Activated effector memory CD4-positive, alpha-beta T cell treated with Interleukin-2 at 50 U/mL for 16 hours (primary cell): Measurements from ENCODE around the gene IL11.
"Not testable (repeated sequence)": the region's sequence is repeated elsewhere in the genome, so short reads cannot be mapped to it uniquely, and the experiment has no call there.

Source experiments
- DNase-seq: peaks from one replicate; pipeline ENCODE4 v3.0.0-alpha.2; 2020

IL11 gene

GRCh38 chr19:55370305-55370988 is at the start of gene IL11:
Gene IL11, minus strand, starts transcription at chr19:55370463. Its CDS starts 153 bp downstream, at chr19:55370310.
- no peak for DNase-seq

DNA sequence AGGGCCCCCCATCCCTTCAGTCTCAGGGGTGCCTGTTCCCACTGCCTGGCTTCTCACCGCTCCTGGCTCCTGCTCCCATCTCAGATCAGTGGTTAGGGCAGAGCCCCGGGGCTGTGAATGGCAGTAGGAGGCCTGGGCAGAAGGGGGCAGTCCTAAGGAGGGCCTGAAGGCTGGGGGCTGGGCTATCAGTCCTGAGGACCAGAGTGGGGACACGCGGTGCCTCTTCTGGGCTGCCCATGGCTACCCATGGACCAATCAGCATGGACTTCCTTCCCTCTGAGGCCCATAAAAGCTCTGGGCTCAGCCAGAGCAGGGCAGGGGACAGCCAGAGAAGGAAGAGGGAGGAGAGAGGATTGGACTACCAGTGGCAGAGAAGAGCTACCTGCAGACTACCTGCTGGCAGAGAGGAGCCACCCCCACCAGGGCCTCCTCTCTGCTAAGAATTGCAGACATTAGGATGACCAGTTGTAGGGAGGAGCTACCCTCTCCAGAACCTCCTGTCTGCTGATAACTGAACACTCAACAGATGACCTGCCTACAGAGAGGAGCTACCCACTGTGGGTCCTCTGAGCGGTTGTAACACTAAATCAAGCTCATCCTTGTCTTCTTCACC is 49.5 kb upstream of the IL11 start:
- no peak for DNase-seq

DNA sequence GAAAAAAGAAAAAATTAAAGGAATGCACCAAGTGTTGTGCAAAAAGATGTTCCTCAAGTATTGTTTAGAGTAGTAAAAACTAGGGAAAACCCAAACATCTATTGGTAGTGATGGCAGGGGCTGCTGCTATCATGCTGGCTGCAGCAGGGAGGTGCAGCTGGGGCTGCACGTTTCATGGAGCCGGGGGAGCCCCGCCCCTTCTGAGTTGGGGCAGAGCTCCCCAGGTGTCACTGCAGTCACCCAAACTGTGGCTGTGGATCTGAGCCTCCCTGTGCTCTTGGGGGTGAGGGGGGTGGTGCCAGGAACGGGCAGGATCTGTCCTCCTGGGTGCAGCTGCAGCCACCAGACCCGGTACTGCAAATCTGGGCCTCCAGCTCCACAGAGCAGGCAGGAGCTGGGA is 48.8 kb upstream of the IL11 start:
- no peak for DNase-seq

DNA sequence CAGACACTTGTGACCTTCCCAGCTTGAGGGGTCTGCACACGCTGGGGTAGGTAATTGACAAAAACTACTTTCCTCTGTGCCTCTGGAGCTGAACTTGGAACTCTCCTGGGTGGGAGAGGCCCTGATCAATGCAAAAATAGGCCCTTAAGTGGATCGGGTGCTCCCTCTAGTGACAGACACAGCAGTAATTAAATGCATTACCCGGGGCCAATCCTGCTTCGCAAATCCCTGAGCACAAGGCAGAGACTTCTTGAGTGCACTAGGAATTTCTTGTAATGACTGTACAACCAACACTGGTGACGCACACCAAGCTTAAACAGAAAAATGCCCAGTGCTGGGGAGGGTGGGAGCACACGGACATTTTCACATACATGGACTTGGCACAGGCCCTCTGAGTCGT is 47.9 kb upstream of the IL11 start:
- DNase-seq: peak; percentile 13

DNA sequence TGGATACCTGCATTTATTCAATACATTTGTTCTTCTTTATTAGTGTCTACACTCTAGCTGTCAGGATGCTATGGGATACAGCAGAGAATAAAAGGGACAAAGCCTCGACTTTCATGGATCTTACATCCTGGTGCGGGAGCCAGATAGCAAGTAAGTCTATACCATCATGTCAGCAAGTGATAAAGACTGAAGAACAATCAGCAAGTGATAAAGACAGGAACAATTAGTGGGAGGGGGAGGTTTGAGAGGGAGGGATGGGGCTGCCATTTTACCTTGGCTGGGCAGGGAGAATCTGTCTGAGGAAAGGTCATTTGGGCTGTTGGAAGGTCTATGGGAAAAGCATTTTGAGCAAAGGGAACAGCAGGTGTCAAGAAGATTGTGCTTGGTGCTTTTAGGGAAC is 39.9 kb upstream of the IL11 start:
- DNase-seq: no peak

GRCh38 chr19:55409179-55409578 is 38.9 kb upstream of the IL11 start:
- DNase-seq: not testable (repeated sequence)

DNA sequence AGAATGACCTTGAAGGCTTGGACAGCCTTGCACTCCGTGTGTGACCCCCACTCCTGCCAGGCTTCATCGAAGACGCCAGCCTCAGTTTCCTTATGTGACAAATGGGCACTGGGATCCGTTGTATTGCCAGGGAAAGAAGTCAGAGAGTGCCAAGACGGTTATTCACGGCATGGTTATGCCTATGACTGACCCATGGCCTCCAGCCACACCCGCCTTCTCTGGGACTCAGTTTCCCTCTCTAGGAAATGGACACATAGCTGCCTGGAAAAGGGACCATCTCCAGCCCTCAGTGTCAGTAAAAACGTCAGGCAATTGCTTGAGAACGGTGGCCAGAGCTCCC is 38.2 kb upstream of the IL11 start:
- no peak for DNase-seq

DNA sequence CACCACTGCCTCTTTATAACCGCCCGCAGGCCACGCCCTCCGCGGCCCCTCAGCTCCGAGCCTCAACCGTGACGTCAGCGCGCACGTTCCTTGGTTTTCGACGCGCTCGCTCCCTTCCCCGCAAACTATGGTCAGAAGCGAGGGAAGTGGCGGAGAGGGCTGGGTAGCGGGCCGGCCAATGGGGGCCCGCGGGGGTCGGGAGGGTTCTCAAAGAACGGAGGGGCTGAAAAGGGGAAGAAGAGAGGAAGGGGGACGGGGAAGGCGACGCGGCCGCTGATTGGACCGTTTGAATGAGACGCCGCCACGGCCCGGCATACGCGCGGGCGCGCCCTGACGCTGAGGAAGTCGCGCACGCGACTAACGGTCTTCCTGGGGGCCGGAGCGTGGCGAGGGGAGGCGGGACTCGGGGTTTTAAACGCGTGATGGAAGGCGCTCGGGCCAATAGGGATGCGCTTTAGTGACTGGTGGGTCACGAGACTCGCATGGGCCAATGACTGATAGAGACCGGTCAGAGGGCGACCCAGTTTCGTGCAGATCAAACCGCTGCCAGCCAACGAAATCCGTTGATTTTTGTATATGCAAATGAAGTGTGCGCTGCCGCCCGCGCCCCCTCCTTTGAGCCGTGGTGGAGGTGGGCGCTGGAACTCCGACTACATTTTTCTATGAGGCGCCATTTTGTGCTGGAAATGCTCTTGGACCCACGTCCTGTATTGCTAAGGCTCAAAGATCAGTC is 37.7 kb upstream of the IL11 start:
- peak; percentile 95 for DNase-seq

DNA sequence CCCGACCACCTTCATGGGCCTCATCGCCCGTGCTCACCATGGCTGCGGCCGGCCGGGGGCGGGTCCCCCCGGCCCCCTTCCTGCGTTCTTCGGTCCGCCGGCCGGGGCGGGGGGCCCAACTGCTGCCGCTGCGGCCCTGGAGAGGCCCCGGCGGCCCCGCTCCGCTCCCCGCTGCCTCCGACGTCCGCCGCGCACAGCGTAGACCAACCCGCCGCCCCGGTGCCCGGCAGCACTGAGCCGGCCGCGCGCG is 37.2 kb upstream of the IL11 start, which contains the start of gene UBE2S:
Gene UBE2S, minus strand, starts transcription at position 239 of the 250 bp plus-strand sequence. Its CDS starts 199 bp downstream, at position 40.
- DNase-seq: not testable (repeated sequence)

DNA sequence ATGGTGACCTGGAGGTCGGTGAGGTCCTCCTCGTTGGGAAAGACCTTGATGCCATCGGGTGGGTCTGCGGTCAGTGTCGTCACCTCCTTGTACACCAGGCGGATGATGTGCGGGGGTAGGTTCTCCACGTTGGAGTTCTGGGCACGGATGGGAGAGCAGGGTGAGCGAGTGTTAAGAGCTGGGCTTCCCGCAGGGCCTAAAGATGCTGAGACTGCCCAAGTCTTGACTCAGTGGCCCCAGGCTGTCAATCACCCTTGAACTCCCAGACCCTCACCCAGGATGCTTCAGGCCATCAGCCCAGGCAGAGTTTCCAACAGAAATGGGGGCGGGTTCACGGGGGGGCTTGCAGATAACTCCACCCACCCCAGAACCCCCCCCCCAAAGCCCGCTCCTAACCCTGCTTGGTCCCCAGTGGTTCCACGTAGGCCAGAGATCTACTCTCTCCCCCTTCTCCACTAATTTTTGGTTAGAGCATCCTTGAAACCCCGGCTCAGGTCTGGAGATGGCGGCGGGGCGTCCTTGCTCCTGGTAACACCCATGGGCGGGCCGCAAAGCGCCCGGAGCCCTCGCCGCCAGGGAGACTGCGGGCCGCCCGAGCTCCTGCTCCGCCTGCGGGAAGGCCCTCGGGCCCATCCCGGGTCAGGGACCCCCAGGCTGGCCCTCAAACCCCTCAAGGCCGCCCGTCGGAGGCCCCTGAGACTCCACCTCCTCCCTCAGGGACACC is 36.7 kb upstream of the IL11 start:
- DNase-seq: peak; percentile 19

DNA sequence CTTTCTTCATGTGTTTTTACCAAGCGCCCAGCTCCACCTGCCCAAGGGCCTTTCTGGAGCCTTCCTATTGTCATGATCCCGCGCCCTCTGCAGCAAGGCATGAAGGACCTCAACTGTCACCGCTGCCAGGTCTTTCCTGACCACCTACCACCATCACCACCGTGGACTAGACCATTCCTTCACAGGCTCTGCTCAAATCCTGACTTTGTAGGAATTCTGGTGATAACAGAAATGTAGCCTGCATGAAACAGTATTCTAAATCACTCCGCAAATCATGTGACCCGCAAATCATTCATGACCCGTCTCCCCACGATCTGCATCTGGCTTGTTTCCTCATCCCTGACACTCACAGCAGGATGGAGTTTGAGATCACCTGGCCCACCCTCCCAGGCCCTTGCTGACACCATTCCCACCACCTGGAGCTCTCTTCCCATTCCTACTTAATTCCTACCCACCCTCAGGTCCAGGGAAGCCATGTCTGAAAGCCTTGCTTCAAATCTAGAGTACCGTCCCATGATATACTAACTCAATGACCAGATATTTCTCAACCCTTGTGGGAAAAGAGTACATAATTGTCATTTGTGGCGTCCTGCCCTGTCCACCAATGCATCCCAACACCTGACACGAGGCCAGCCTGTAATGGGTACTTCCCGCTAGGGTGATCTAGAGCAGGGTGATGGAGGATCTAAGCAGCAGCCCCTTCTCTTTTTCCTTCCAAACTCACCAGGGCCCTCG is 36.0 kb upstream of the IL11 start:
- DNase-seq: no peak

- no peak for DNase-seq
Observed at GRCh38 chr19:55405638-55406037, 35.4 kb upstream of the IL11 start.

GRCh38 chr19:55402509-55402908 is 32.2 kb upstream of the IL11 start:
- no peak for DNase-seq

- DNase-seq: not testable (repeated sequence)
Observed at GRCh38 chr19:55401390-55401789, 31.1 kb upstream of the IL11 start.

GRCh38 chr19:55400281-55401087 is 30.2 kb upstream of the IL11 start:
- DNase-seq: no peak

DNA sequence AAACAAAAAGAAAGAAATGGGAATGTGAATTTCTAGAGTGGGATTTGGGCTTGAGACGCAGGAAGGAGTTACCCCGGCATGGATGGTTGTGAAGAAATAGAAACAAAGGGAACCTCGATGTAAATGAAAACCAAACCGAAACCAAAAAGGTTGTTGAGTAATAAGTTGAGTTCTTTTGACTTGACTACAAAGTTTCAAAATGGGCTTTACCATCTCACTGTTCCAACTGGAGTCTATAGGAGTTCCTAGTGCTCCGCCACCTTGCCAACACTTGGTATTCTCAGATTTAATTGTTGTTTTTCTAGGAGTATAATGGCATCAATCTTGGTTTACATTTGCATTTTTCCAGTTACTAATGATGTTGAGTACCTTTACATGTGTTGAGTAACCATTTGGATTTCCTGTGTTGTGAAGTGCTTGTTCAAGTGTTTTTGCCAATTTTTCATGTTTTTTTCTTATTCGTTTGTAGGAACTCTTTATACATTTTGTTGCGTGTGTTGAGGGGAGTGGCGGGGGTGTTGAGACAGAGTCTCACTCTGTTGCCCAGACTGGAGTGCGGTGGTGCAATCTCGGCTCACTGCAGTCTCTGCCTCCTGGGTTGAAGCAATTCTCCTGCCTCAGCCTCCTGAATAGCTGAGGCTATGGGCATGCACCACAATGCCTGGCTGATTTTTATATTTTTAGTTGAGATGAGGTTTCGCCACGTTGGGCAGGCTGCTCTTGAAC is 28.1 kb upstream of the IL11 start:
- no peak for DNase-seq

GRCh38 chr19:55392820-55393761 is 22.8 kb upstream of the IL11 start:
- DNase-seq: no peak

DNA sequence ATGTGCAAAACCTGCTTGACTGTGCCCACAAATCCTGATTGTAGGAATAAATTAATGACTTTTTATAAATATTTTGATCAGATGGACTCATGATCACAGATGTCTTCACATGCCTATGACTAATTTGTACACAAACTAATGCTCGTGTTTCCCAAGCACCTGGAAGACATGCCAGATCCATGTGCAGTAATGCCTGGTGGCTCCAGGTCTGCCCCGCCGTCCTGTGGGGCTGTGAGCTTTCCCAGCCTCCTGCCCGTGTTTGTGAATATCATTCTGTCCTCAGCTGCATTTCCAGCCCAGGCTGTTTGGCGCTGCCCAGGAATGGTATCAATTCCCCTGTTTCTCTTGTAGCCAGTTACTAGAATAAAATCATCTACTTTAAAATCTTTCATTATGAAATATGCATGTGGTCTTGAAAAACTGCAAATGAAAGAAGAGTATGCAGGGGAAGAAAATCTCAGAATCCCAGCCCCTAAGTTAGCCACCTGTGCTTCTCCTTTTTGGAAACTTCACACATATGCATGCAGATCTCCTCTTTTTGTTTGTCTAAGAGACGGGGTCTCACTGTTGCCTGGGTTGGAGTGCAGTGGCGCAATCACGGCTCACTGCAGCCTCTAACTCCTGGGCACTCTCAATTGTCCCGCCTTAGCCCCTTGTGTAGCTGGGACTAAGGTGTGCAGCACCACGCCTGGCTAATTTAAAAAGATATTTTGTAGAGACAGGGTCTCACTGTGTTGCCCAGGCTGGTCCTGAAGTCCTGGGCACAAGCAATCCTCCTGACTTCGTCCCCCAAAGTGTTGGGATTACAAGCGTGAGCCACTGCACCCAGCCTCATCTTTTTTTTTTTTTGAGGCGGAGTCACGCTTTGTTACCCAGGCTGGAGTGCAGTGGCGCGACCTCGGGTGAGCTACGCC is 21.7 kb upstream of the IL11 start:
- DNase-seq: no peak

GRCh38 chr19:55391191-55391670 is 21.0 kb upstream of the IL11 start:
- DNase-seq: no peak
